ENCODE results near the gene SLC25A34. TPM values are rescaled to one million over a fixed set of nuclear protein-coding genes. Genes with fewer than 3 reads are reported as not detected.

The SLC25A34 gene
- total RNA-seq, 1 donor from 2014 or later, result under 0.01 TPM

DNA sequence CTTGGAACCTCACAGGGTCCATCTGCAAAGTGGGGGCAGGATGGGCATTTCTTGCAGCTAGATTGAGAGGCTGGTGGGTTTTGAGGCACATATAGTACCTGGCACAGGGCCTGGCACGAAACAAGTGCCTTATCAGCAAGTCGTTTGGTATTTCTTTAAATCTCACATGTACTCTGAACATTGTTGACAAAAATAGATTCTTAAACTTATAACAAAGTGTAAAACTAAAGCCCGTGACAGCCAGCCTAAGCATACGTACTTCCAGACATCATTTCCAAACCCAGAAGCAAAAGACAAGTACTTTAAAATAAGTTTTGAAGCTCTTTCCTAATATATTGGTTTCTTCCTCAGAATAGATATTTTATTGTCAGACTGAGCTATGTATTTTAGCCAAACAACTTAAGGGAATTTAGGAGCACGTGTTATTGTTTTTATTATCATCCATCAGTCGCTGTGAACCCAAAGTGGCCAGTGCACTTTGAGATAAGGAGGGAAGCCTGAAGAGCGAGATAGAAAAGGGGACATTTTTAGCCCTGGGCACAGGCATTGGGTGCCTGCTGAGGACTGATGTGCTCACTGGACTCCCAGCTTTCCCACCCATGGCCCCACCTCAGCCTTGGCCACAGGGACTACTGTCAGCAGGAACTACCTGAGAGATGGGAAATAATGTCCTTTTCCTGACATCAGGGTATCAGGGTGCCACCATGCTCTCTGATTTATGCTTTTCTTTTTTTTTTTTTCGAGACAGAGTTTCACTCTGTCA lies 25.5 kb downstream of the SLC25A34 start:
- Histone ChIP-seq H3K36me3 (ENCODE audit: control insufficient read depth, insufficient read depth, low read length) (peaks cover 4% of the 10 kb centered on the region), H3K4me3 (ENCODE audit: low read depth, low read length) (no peak overlapping the region), H3K27me3 (ENCODE audit: control insufficient read depth, insufficient read depth, low read length) (no peaks in the 10 kb centered on the region)
- no peak for DNase-seq (ENCODE audit: low read depth)
- TF ChIP-seq, protein P1, sequence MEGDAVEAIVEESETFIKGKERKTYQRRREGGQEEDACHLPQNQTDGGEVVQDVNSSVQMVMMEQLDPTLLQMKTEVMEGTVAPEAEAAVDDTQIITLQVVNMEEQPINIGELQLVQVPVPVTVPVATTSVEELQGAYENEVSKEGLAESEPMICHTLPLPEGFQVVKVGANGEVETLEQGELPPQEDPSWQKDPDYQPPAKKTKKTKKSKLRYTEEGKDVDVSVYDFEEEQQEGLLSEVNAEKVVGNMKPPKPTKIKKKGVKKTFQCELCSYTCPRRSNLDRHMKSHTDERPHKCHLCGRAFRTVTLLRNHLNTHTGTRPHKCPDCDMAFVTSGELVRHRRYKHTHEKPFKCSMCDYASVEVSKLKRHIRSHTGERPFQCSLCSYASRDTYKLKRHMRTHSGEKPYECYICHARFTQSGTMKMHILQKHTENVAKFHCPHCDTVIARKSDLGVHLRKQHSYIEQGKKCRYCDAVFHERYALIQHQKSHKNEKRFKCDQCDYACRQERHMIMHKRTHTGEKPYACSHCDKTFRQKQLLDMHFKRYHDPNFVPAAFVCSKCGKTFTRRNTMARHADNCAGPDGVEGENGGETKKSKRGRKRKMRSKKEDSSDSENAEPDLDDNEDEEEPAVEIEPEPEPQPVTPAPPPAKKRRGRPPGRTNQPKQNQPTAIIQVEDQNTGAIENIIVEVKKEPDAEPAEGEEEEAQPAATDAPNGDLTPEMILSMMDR (IDR thresholded peaks at IDR 0.05; ENCODE audit: insufficient read depth, low read length, severe bottlenecking), result no peak
- no peak for FAIRE-seq

DNA sequence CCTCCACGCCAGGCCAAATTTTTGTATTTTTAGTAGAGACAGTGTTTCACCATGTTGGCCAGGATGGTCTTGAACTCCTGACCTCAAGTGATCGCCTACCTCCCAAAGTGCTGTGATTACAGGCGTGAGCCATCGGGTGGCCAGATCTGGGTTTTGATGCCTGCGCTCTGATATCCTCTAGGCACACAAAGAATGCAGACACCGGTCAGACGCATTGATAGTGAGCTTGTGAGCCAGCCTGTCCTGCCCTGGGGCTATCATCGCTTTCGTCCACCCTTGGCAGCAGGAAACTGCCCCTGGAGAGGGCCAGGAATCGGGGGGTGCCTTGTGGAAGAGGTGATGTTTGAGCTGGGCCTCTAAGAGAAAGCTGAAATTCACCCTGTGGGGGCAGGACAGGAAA lies 26.5 kb downstream of the SLC25A34 start:
- DNase-seq (ENCODE audit: low read depth) (no peak), FAIRE-seq (no peak)
- H3K27me3 ChIP-seq (ENCODE audit: control insufficient read depth, insufficient read depth, low read length), result no peaks in the 10 kb centered on the region
- TF ChIP-seq, protein P1 (IDR thresholded peaks at IDR 0.05; ENCODE audit: insufficient read depth, low read length, severe bottlenecking), result no peak
- no peak overlapping the region for H3K4me3 ChIP-seq (ENCODE audit: low read depth, low read length)
- peaks cover 11% of the 10 kb centered on the region for H3K36me3 ChIP-seq (ENCODE audit: control insufficient read depth, insufficient read depth, low read length)

DNA sequence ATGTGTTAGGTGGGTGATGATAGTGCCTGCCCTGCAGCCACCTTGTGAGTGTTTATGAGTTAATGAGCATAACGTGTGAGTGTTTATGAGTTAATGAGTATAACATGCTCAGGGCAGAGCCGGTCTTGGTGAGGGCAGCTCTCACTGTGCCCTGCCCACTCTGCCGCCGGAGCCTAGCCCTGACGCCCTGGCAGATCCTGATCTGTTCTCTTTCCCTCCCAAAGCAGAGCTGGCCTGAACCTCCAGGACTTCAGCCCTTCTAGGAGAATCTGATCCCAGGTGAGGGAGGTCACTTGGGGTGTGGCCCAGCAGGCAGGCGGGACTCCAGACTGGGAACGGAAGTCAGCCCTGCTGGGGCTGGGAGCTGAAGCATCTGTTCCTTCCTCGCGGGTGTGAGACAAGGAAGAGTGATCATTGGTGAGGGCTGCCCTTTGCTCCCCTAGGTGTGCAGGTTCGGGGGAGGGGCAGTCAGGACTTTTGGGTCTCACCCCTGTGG lies 28.3 kb downstream of the SLC25A34 start:
- Histone ChIP-seq H3K27me3 (ENCODE audit: control insufficient read depth, insufficient read depth, low read length) (no peaks in the 10 kb centered on the region), H3K36me3 (ENCODE audit: control insufficient read depth, insufficient read depth, low read length) (peaks cover 22% of the 10 kb centered on the region), H3K4me3 (ENCODE audit: low read depth, low read length) (no peak overlapping the region)
- DNase-seq (ENCODE audit: low read depth) (peak; percentile 55), FAIRE-seq (no peak)
- TF ChIP-seq, protein P1 (IDR thresholded peaks at IDR 0.05; ENCODE audit: insufficient read depth, low read length, severe bottlenecking), result no peak

DNA sequence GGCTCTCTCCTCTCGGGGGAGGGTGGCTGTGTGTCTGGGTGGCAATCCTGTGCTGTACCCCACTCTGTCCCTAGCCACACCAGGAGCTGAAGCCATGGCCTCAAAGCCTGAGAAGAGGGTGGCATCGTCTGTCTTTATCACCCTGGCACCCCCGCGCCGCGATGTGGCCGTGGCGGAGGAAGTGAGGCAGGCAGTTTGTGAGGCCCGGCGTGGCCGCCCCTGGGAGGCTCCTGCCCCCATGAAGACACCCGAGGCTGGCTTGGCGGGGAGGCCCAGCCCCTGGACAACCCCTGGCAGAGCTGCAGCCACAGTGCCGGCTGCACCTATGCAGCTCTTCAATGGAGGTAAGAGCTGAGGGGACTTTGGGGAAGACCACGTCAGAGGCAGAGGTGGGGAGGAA lies 28.8 kb downstream of the SLC25A34 start:
- TF ChIP-seq, protein P1 (IDR thresholded peaks at IDR 0.05; ENCODE audit: insufficient read depth, low read length, severe bottlenecking), result no peak
- no peak for FAIRE-seq
- H3K4me3 ChIP-seq (ENCODE audit: low read depth, low read length), result no peak overlapping the region
- DNase-seq (ENCODE audit: low read depth), result no peak
- no peaks in the 10 kb centered on the region for H3K27me3 ChIP-seq (ENCODE audit: control insufficient read depth, insufficient read depth, low read length)
- peaks cover 23% of the 10 kb centered on the region for H3K36me3 ChIP-seq (ENCODE audit: control insufficient read depth, insufficient read depth, low read length)

DNA sequence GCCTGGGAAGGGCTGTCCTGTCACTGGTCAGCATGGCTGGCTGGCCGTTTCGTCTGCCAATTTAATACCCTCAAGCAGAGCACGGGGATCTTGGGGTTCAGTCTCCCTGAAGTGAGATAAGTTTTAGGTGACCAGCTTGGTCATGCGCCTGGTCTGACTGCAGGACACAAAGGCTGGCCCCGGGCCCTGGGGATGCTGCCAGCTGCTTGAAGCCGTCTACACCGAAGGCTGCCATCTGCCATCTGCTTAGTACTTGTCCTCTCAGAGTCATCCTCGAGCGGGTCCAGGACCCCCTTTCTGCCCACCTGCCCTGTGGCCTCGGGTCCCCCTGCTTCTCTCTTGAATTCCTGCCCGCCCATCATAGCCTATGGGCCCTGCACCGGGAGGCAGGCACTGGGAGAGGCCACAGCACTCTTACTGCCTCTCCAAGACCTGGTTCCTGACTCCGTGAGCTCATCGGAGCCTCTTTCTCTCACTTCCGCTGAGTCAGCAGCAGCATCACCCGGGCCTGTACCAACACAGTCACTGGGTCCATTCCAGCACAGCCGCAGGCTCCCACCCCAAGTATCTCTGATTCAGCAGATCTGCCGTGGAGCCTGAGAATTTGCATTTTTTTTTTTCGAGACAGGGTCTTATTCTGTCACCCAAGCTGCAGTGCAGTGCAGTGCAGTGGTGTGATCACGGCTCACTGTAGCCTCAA lies 29.6 kb downstream of the SLC25A34 start:
- DNase-seq (ENCODE audit: low read depth) (peak; percentile 97), FAIRE-seq (no peak)
- H3K36me3 ChIP-seq (ENCODE audit: control insufficient read depth, insufficient read depth, low read length), result peaks cover 30% of the 10 kb centered on the region
- TF ChIP-seq, protein P1 (IDR thresholded peaks at IDR 0.05; ENCODE audit: insufficient read depth, low read length, severe bottlenecking), result no peak
- H3K27me3 ChIP-seq (ENCODE audit: control insufficient read depth, insufficient read depth, low read length), result no peaks in the 10 kb centered on the region
- no peak overlapping the region for H3K4me3 ChIP-seq (ENCODE audit: low read depth, low read length)

All from bronchial epithelial cell (primary cell).